ENCODE data around the gene TMEM120B.
"Not testable (repeated sequence)": the region's sequence is repeated elsewhere in the genome, so short reads cannot be mapped to it uniquely, and the experiment has no call there.

The TMEM120B gene

DNA sequence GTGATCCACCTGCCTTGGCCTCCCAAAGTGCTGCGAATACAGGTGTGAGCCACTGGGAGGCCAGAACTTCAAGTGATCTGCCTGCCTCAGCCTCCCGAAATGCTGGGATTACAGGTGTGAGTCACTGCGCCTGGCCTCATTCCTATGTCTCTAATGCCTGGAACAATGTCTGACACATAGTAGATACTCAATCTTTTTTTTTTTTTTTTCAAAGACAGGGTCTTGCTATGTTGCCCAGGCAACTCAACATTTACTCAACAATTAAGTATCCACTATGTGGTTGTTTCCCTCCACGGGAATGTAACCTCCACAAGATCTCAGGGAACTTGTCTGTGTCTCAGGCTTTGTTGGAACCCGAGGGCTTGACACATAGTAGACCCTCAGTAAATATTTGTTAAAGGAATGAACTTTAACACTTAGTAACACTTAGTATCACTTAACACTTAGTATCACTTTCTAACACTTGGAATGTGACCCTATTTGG, 3.0 kb upstream of the TMEM120B start:
- no peak for DNase-seq (ENCODE audit: low read depth)

GRCh38 chr12:121711361-121712189, 977 bp upstream of the TMEM120B start:
- no peak for DNase-seq (ENCODE audit: low read depth)

- DNase-seq (ENCODE audit: low read depth) = no peak
Measured at GRCh38 chr12:121712190-121712460, 427 bp upstream of the TMEM120B start.

GRCh38 chr12:121713257-121713777, 765 bp downstream of the TMEM120B start:
- no peak for DNase-seq (ENCODE audit: low read depth)

DNA sequence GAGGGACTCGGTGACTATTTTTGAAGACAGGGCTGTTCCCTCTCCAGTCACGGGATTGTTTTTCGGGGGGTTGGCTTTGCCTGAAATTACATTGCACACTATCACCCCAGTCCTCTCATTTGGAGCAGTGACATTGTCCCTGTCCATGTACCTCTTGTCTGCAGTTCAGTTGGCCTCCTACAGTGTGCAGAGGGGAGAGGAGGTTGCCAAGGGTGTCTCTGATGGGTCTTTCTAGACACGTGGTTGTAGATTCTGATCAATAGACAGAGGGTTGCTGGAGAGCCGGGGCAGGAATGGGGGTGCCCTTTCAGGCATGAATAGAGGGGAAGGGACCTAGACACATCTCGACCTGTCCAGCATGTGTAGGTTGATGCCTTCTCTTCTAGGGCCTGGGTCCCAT, 1.2 kb downstream of the TMEM120B start:
- DNase-seq (ENCODE audit: low read depth) = no peak

DNA sequence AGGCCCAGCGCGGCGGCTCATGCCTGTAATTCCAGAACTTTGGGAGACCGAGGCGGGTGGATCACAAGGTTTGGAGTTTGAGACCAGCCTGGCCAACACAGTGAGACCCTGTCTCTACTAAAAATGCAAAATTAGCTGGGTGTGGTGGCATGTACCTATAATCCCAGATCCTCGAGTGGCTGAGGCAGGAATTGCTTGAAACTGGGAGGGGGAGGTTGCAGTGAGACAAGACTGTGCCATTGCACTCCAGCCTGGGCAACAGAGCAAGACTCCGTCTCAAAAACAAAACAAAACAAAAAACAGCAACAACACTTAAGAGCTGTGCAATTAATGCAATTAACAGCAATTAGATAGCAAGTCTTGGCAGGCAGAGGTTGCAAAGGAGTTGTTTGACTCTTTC, 2.5 kb downstream of the TMEM120B start:
- not testable (repeated sequence) for DNase-seq (ENCODE audit: low read depth)

DNA sequence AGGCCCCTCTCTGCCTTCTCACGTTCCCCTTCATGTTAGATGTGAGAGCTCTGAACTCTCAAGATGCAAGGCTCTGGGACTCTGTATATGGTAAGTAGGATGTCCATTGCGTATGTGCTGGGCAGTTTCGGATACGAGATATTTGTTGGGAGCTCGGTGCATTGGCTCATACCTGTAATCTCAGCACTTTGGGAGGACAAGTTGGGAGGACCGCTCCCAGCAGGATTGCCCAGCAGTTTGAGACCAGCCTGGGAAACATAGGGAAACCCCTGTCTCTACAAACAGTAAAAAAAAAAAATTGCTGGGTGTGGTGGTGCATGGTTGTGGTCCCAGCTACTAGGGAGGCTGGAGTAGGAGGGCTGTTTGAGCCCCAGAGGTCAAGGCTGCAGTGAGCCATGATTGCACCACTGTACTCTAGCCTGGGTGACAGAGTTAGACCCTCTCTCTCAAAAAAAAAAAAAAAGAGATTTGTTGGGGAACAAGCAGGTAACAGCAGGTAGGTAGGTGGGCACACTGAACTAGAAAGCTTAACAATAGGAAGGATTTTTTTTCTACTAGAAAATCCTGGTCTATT, 3.4 kb downstream of the TMEM120B start:
- no peak for DNase-seq (ENCODE audit: low read depth)

DNA sequence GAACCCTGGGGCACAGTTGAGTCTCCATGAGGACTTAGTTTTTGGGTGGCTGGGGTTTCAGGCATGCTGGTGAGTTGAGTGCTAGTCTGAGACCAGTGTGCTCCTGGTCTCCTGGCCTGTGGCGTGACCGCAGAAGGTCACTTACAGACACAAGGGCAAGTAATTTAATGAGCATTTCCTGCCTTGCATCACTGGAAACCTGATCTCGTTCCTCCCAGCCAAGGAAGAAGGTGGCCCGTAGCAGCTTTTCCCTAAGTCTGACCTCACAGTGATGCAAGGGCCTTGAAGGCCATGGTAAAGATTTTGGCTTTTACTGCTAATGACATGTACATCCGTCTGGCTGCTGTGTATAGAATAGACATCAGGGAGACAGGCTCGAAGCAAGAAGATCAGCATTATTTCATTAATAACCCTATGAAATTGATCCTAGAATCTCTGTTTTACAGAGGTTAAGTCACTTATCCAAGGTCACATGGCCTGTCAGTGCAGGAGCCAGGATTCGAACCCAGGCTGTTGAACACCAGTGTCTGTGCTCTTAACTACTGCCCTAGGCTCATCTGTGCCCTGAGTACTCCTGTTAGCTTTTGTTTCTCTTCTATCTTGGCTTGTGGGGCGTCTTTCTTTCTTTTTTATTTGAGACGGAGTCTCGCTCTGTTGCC, 4.6 kb downstream of the TMEM120B start:
- no peak for DNase-seq (ENCODE audit: low read depth)

DNA sequence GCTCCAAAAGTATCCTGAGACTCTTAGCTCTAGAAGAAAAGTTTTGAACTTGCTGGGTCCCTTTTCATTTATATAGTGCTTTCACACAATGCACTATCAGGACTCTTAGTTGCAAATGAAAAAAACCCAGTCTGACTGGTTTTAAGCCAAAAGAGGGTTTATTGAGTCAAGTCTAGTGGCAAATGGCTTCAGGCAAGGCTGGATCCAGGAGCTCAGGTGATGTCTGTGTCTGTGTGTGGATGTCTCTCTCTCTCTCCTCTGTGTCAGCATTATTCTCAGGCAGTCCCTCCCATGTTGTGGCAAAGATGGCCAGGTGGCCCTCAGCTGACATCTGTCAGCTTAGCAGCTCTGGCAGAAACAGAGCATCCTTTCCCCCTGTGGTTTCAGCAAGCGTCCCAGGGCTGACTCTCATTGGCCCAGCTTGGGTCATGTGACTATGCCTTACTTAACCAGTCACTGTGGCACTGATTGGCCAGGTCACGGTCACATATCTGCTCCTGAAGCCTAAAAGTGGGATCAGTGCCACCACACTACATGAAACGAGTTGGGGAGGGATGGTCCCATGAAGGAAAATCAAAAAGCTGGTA, 6.2 kb downstream of the TMEM120B start:
- no peak for DNase-seq (ENCODE audit: low read depth)

- DNase-seq (ENCODE audit: low read depth) = no peak
Measured at GRCh38 chr12:121719926-121720414, 7.4 kb downstream of the TMEM120B start.

- DNase-seq (ENCODE audit: low read depth) = no peak
Measured at GRCh38 chr12:121720762-121721161, 8.2 kb downstream of the TMEM120B start.

DNA sequence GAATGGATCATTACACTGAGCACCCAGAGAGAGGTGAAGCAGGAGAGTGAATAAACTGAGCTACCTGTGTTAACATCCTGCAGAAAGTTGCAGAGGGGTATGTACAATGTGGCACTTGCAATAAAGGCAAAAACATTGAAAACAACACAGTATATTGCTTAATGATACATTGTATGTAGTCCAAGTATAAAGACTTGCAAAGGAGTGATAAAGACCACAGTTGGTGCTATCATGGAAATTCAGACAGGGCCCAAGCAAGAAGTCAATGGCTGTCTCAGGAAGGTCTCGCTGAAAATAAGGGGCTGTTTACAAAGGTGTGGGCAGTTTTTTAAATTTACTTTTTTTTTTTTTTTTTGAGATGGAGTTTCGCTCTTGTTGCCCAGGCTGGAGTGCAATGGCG, 10.0 kb downstream of the TMEM120B start:
- no peak for DNase-seq (ENCODE audit: low read depth)

- no peak for DNase-seq (ENCODE audit: low read depth)
Measured at GRCh38 chr12:121723200-121723599, 10.6 kb downstream of the TMEM120B start.

GRCh38 chr12:121724925-121725324, 12.4 kb downstream of the TMEM120B start:
- no peak for DNase-seq (ENCODE audit: low read depth)

- DNase-seq (ENCODE audit: low read depth) = no peak
Measured at GRCh38 chr12:121725423-121725822, 12.9 kb downstream of the TMEM120B start.

- no peak for DNase-seq (ENCODE audit: low read depth)
Measured at GRCh38 chr12:121729021-121729420, 16.5 kb downstream of the TMEM120B start.

DNA sequence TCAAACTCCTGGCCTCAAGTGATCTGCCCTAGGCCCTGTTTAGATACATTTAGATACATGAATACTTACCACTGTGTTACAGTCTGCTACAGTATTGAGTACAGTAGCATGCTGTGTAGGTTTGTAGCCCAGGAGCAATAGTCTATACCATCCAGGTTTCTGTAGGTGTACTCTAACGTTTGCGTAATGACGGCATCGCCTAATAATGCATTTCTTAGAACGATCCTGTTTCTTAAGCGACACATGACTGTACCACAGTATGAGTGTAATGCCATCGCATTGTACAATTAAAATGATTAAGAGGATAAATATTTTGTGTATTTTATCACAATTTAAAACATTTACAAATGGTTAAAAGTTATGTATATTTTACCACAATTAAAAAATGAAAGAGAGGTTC, 18.9 kb downstream of the TMEM120B start:
- DNase-seq (ENCODE audit: low read depth) = no peak

GRCh38 chr12:121733849-121734248, 21.3 kb downstream of the TMEM120B start:
- no peak for DNase-seq (ENCODE audit: low read depth)

DNA sequence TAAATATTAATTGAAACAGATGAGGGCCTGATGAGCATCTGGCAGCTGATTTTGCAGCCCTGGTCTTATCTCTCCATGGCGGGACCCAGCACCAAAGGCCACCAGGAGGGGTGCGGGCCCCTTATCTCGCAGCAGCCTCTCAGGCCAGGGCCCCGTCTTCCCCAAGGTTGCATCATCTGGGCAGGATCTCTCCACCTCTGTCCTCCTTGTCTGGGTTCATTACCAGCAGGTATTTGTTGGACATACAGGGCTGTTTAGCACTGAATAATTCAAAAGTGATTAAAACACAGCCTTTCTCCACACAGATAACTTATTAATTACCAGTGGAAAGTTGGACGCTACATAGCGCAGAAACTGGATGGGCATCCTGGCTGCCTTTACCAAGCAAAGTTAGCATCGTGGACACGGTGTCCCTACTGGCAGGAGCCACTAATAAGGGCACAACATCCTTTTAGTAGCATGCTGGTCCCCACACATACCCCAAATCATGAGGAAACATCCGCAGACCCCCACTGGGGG, 25.8 kb downstream of the TMEM120B start:
- no peak for DNase-seq (ENCODE audit: low read depth)

DNA sequence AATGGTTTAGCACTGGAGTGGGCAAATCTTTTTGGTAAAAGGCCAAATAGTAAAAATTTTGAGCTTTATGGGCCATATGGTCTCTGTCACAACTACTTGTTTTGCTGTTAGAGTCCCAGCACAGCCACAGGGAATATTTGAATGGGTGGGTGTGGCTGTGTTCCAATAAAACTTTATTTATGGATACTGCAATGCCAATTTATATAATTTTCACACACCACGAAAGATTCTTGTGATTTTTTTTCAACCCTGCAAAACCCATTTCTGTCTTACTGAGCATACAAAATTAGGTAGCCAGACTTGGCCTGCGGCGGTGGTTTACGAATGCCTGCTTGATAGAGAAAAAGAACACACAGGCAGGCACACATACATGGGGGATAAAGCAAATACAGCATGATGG, 28.3 kb downstream of the TMEM120B start:
- no peak for DNase-seq (ENCODE audit: low read depth)

- no peak for DNase-seq (ENCODE audit: low read depth)
Measured at GRCh38 chr12:121741743-121742142, 29.2 kb downstream of the TMEM120B start.

DNA sequence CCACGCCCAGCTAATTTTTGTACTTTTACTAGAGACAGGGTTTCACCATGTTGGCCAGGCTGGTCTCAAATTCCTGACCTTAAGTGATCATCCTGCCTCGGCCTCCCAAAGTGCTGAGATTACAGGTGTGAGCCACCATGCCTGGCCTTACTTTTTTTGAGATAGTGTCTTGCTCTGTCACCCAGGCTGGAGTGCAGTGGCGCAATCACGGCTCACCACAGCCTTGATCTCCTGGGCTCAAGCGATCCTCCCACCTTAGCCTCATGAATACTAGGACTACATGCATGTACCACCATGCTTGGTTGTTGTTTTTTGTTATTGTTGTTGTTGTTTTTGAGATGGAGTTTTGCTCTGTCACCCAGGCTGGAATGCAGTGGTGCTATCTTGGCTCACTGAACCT, 33.0 kb downstream of the TMEM120B start:
- DNase-seq (ENCODE audit: low read depth) = not testable (repeated sequence)
